ENCODE measurements around the gene PTGFR.

The PTGFR gene

GRCh38 chr1:78553859-78554258 lies 63.1 kb downstream of the PTGFR start:
- H3K4me3 ChIP-seq (ENCODE audit: insufficient read length, low read depth): no peak overlapping the region
- TF ChIP-seq SUZ12 (IDR thresholded peaks at IDR 0.05; ENCODE audit: extremely low read depth, insufficient read depth, insufficient read length) (no peak), YY1 (IDR thresholded peaks at IDR 0.05; ENCODE audit: insufficient read depth, insufficient read length) (no peak), ZNF274 (IDR thresholded peaks at IDR 0.05; ENCODE audit: low read depth, low read length) (no peak)
- peak; percentile 38 for DNase-seq (ENCODE audit: low read depth, low spot score)
- H3K9ac ChIP-seq (ENCODE audit: insufficient read length, low read depth): no peak overlapping the region
- peaks cover 12% of the 10 kb centered on the region for H3K9me3 ChIP-seq (ENCODE audit: insufficient read depth, low read length)
- H3K4me1 ChIP-seq (ENCODE audit: insufficient read depth, insufficient read length): no peaks in the 10 kb centered on the region
- H3K36me3 ChIP-seq (ENCODE audit: insufficient read depth, insufficient read length, low read length): no peaks in the 10 kb centered on the region
- H3K27me3 ChIP-seq (ENCODE audit: insufficient read depth, insufficient read length): no peaks in the 10 kb centered on the region

GRCh38 chr1:78554840-78555239 lies 64.1 kb downstream of the PTGFR start:
- H3K9me3 ChIP-seq (ENCODE audit: insufficient read depth, low read length): peaks cover 12% of the 10 kb centered on the region
- no peak overlapping the region for H3K4me3 ChIP-seq (ENCODE audit: insufficient read length, low read depth)
- no peaks in the 10 kb centered on the region for H3K36me3 ChIP-seq (ENCODE audit: insufficient read depth, insufficient read length, low read length)
- no peak for TF ChIP-seq YY1 (IDR thresholded peaks at IDR 0.05; ENCODE audit: insufficient read depth, insufficient read length)
- no peak for TF ChIP-seq ZNF274 (IDR thresholded peaks at IDR 0.05; ENCODE audit: low read depth, low read length)
- TF ChIP-seq SUZ12 (IDR thresholded peaks at IDR 0.05; ENCODE audit: extremely low read depth, insufficient read depth, insufficient read length): no peak
- no peaks in the 10 kb centered on the region for H3K4me1 ChIP-seq (ENCODE audit: insufficient read depth, insufficient read length)
- no peak for DNase-seq (ENCODE audit: low read depth, low spot score)
- no peak overlapping the region for H3K9ac ChIP-seq (ENCODE audit: insufficient read length, low read depth)
- no peaks in the 10 kb centered on the region for H3K27me3 ChIP-seq (ENCODE audit: insufficient read depth, insufficient read length)

GRCh38 chr1:78559680-78560079 lies 68.9 kb downstream of the PTGFR start:
- Histone ChIP-seq H3K36me3 (ENCODE audit: insufficient read depth, insufficient read length, low read length) (no peaks in the 10 kb centered on the region), H3K9me3 (ENCODE audit: insufficient read depth, low read length) (peaks cover 3% of the 10 kb centered on the region), H3K27me3 (ENCODE audit: insufficient read depth, insufficient read length) (no peaks in the 10 kb centered on the region), H3K4me3 (ENCODE audit: insufficient read length, low read depth) (no peak overlapping the region), H3K9ac (ENCODE audit: insufficient read length, low read depth) (no peak overlapping the region), H3K4me1 (ENCODE audit: insufficient read depth, insufficient read length) (no peaks in the 10 kb centered on the region)
- no peak for DNase-seq (ENCODE audit: low read depth, low spot score)
- TF ChIP-seq ZNF274 (IDR thresholded peaks at IDR 0.05; ENCODE audit: low read depth, low read length): no peak

- Histone ChIP-seq H3K9me3 (ENCODE audit: insufficient read depth, low read length) (no peaks in the 10 kb centered on the region), H3K4me1 (ENCODE audit: insufficient read depth, insufficient read length) (no peaks in the 10 kb centered on the region), H3K4me3 (ENCODE audit: insufficient read length, low read depth) (no peak overlapping the region), H3K27me3 (ENCODE audit: insufficient read depth, insufficient read length) (no peaks in the 10 kb centered on the region), H3K9ac (ENCODE audit: insufficient read length, low read depth) (no peak overlapping the region), H3K36me3 (ENCODE audit: insufficient read depth, insufficient read length, low read length) (no peaks in the 10 kb centered on the region)
- no peak for DNase-seq (ENCODE audit: low read depth, low spot score)
- TF ChIP-seq YY1 (IDR thresholded peaks at IDR 0.05; ENCODE audit: insufficient read depth, insufficient read length): no peak
- no peak for TF ChIP-seq SUZ12 (IDR thresholded peaks at IDR 0.05; ENCODE audit: extremely low read depth, insufficient read depth, insufficient read length)
- no peak for TF ChIP-seq ZNF274 (IDR thresholded peaks at IDR 0.05; ENCODE audit: low read depth, low read length)
Observed at GRCh38 chr1:78560811-78561210, 70.0 kb downstream of the PTGFR start.

GRCh38 chr1:78561856-78562255 lies 71.1 kb downstream of the PTGFR start:
- DNase-seq (ENCODE audit: low read depth, low spot score): no peak
- no peak for TF ChIP-seq ZNF274 (IDR thresholded peaks at IDR 0.05; ENCODE audit: low read depth, low read length)
- no peak for TF ChIP-seq YY1 (IDR thresholded peaks at IDR 0.05; ENCODE audit: insufficient read depth, insufficient read length)
- TF ChIP-seq SUZ12 (IDR thresholded peaks at IDR 0.05; ENCODE audit: extremely low read depth, insufficient read depth, insufficient read length): no peak
- Histone ChIP-seq H3K36me3 (ENCODE audit: insufficient read depth, insufficient read length, low read length) (no peaks in the 10 kb centered on the region), H3K9ac (ENCODE audit: insufficient read length, low read depth) (no peak overlapping the region), H3K9me3 (ENCODE audit: insufficient read depth, low read length) (no peaks in the 10 kb centered on the region), H3K4me3 (ENCODE audit: insufficient read length, low read depth) (no peak overlapping the region), H3K27me3 (ENCODE audit: insufficient read depth, insufficient read length) (no peaks in the 10 kb centered on the region), H3K4me1 (ENCODE audit: insufficient read depth, insufficient read length) (no peaks in the 10 kb centered on the region)

- TF ChIP-seq YY1 (IDR thresholded peaks at IDR 0.05; ENCODE audit: insufficient read depth, insufficient read length) (no peak), ZNF274 (IDR thresholded peaks at IDR 0.05; ENCODE audit: low read depth, low read length) (no peak), SUZ12 (IDR thresholded peaks at IDR 0.05; ENCODE audit: extremely low read depth, insufficient read depth, insufficient read length) (no peak)
- H3K4me1 ChIP-seq (ENCODE audit: insufficient read depth, insufficient read length): no peaks in the 10 kb centered on the region
- H3K9ac ChIP-seq (ENCODE audit: insufficient read length, low read depth): no peak overlapping the region
- H3K27me3 ChIP-seq (ENCODE audit: insufficient read depth, insufficient read length): no peaks in the 10 kb centered on the region
- no peaks in the 10 kb centered on the region for H3K36me3 ChIP-seq (ENCODE audit: insufficient read depth, insufficient read length, low read length)
- H3K9me3 ChIP-seq (ENCODE audit: insufficient read depth, low read length): no peaks in the 10 kb centered on the region
- H3K4me3 ChIP-seq (ENCODE audit: insufficient read length, low read depth): no peak overlapping the region
- no peak for DNase-seq (ENCODE audit: low read depth, low spot score)
Observed at GRCh38 chr1:78565393-78565792, 74.6 kb downstream of the PTGFR start.

GRCh38 chr1:78570539-78570938 lies 79.8 kb downstream of the PTGFR start:
- no peaks in the 10 kb centered on the region for H3K27me3 ChIP-seq (ENCODE audit: insufficient read depth, insufficient read length)
- H3K4me1 ChIP-seq (ENCODE audit: insufficient read depth, insufficient read length): no peaks in the 10 kb centered on the region
- H3K9ac ChIP-seq (ENCODE audit: insufficient read length, low read depth): no peak overlapping the region
- H3K36me3 ChIP-seq (ENCODE audit: insufficient read depth, insufficient read length, low read length): no peaks in the 10 kb centered on the region
- no peak for TF ChIP-seq SUZ12 (IDR thresholded peaks at IDR 0.05; ENCODE audit: extremely low read depth, insufficient read depth, insufficient read length)
- TF ChIP-seq YY1 (IDR thresholded peaks at IDR 0.05; ENCODE audit: insufficient read depth, insufficient read length): no peak
- TF ChIP-seq ZNF274 (IDR thresholded peaks at IDR 0.05; ENCODE audit: low read depth, low read length): no peak
- H3K9me3 ChIP-seq (ENCODE audit: insufficient read depth, low read length): no peaks in the 10 kb centered on the region
- peak; percentile 8 for DNase-seq (ENCODE audit: low read depth, low spot score)
- H3K4me3 ChIP-seq (ENCODE audit: insufficient read length, low read depth): no peak overlapping the region
